GM12873 (cell line): Measurements from ENCODE around the gene MC1R.

Experiments
- CTCF ChIP-seq: IDR thresholded peaks from 2 replicates; pipeline ENCODE4 v1.5.1; 2012; ENCODE audit warnings: low read depth, mild to moderate bottlenecking, moderate library complexity, low read length, control low read depth; ENCODE audit not compliant: insufficient read depth; ENCODE audit errors: missing control alignments

MC1R gene

GRCh38 chr16:89936508-89936907 is 17.8 kb downstream of the MC1R start:
- TF ChIP-seq CTCF, result no peak

GRCh38 chr16:89936981-89937380 is 18.3 kb downstream of the MC1R start:
- no peak for TF ChIP-seq CTCF

- TF ChIP-seq CTCF, result no peak
These were observed 19.7 kb downstream of the MC1R start for GRCh38 chr16:89938175-89938885.

- no peak for TF ChIP-seq CTCF
These were observed 26.1 kb downstream of the MC1R start for GRCh38 chr16:89944773-89945172.

DNA sequence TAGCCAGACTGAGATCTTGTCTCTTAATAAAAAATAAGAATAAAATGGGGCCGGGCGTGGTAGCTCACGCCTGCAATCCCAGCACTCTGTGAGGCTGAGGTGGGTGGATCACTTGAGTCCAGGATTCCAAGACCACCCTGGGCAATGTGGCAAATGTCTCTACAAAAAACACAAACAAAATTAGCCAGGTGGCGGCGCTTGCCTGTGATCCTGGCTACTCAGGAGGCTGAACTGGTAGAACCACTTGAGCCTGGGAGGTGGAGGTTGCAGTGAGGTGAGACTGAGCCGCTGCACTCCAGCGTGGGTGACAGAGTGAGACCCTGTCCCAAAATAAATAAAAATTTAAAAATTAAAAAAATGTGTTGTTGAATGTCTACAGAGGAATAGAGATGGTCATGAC is 27.0 kb downstream of the MC1R start:
- TF ChIP-seq CTCF, result peak; percentile 7

DNA sequence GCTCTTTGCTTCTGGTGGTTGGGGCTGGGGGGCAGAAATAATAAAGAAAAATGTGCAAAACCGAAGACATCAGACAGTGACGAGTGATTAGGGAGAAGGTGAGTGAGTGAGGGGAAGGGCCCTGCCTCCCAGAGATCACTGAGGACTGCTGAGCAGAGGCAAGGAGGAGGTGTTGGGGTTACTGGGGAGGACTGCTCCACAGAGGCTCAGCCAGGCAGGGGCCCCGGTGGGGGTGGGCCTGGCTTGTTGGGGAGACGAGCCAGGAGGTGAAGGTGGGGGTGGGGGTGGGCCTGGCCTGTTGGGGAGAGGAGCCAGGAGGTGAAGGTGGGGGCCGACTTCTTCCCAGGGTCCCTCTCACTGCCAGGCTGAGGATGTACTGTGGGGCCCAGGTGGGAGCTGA is 27.9 kb downstream of the MC1R start:
- no peak for TF ChIP-seq CTCF

- TF ChIP-seq CTCF, result no peak
These were observed 30.6 kb downstream of the MC1R start for GRCh38 chr16:89949121-89949742.
